Transverse colon (tissue), 4 donors: ENCODE measurements around the gene FITM2.

ENCODE experiments used
- POLR2AphosphoS5 ChIP-seq, 3 donors: sonication (generic); formaldehyde crosslinking; IDR thresholded peaks; one replicate each; pipeline ENCODE4 v1.6.1; 2016; ENCODE audit warnings: antibody characterized with exemption in 3 of 3
- TF ChIP-seq, protein P1 (sequence below), 5 experiments: fragments of 200-600 bp in 3 of 5; fragments of 450-650 bp in 2 of 5; sonication (generic) in 3 of 5; IDR thresholded peaks; 1 replicate in 2 of 5; 2 replicates in 3 of 5; pipeline ENCODE4 v1.5.1; 2016 to 2017; ENCODE audit warnings: antibody characterized with exemption in 5 of 5, inconsistent platforms in 3 of 5, mild to moderate bottlenecking in 2 of 5, moderate library complexity in 1 of 5

DNA sequence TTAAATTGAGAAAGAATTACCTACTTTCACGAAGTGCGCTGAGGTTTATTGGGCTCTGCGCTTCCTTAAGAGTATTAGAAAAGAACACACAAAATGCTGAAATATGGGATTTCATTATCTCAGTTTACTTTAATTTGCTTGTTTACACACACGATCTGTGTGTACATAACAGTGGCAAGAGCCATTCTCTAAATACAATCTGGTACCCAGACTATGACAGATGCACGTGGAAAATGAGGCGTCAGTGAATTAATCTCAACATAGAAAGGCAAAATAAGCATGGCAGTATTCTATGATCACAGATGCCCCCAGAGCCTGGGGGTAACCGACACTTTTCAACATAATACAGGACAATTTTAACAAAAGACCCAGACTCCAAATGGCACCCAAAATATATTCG is 8.3 kb downstream of the FITM2 start:
- TF ChIP-seq, protein P1, sequence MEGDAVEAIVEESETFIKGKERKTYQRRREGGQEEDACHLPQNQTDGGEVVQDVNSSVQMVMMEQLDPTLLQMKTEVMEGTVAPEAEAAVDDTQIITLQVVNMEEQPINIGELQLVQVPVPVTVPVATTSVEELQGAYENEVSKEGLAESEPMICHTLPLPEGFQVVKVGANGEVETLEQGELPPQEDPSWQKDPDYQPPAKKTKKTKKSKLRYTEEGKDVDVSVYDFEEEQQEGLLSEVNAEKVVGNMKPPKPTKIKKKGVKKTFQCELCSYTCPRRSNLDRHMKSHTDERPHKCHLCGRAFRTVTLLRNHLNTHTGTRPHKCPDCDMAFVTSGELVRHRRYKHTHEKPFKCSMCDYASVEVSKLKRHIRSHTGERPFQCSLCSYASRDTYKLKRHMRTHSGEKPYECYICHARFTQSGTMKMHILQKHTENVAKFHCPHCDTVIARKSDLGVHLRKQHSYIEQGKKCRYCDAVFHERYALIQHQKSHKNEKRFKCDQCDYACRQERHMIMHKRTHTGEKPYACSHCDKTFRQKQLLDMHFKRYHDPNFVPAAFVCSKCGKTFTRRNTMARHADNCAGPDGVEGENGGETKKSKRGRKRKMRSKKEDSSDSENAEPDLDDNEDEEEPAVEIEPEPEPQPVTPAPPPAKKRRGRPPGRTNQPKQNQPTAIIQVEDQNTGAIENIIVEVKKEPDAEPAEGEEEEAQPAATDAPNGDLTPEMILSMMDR (IDR thresholded peaks at IDR 0.05) = no peak
- no peak for TF ChIP-seq POLR2AphosphoS5 (IDR thresholded peaks at IDR 0.05)
